K562 (cell line): Measurements from ENCODE around the gene CCDC88C. TPM values are rescaled to one million over a fixed set of nuclear protein-coding genes. Genes with fewer than 3 reads are reported as not detected.

Experiments used
- ATAC-seq: fragments of 200-7000 bp; cut with Tn5 transposase; 3 replicates; pipeline ENCODE4 v1.9.1; 2020; ENCODE audit warnings: moderate library complexity
- BruUV-seq: library from RNA; stranded (reverse); fragments of 400-500 nt; replicated peaks from 2 replicates; lab custom pipeline; 2021; lab: Mats Ljungman, UMichigan
- CTCF ChIA-PET: fragments of 300-600 bp; formaldehyde crosslinking; extraction: SDS; loops from one replicate; lab custom pipeline; 2021; ENCODE audit warnings: low intra/inter-chr PET ratio; lab: Yijun Ruan, JAX
- POLR2A ChIA-PET: fragments of 300-600, 350-650 bp; sonication (Branson Sonifier 250); formaldehyde crosslinking; extraction: SDS; loops from one replicate; lab custom pipeline; 2021; ENCODE audit warnings: antibody characterized with exemption, inconsistent platforms; lab: Yijun Ruan, JAX
- DNase-seq, 4 experiments: peaks; one replicate each; pipeline versions ENCODE4 v3.0.0 to v3.0.0-alpha.2; 2011 to 2018; ENCODE audit warnings: low spot score in 3 of 4, mixed read lengths in 3 of 4; ENCODE audit errors: extremely low read depth in 1 of 4
- FAIRE-seq: peaks from 2 replicates; lab custom pipeline; 2011; peaks lifted over from hg19 to GRCh38; lab: Jason Lieb, UNC
- H2AFZ ChIP-seq: 2 replicates; pipeline ENCODE4 v1.6.0; 2011; ENCODE audit warnings: low read depth, low read length, control low read depth, inconsistent platforms
- H3K27ac ChIP-seq: fragments of 200-600 bp; 3 replicates; pipeline ENCODE4 v1.8.0; 2011; ENCODE audit warnings: low read depth, mild to moderate bottlenecking, control low read depth, inconsistent platforms, low read length, moderate library complexity, mixed read lengths; ENCODE audit errors: extremely low read depth
- H3K27me3 ChIP-seq, 2 experiments: fragments of 300-600 bp in 1 of 2; 2 replicates in 1 of 2; 3 replicates in 1 of 2; pipeline versions ENCODE4 v1.6.0 to v1.8.0; 2011; ENCODE audit warnings: inconsistent platforms in 2 of 2, low read length in 2 of 2, mild to moderate bottlenecking in 1 of 2, mixed read lengths in 1 of 2, moderate library complexity in 1 of 2; ENCODE audit not compliant: control insufficient read depth in 2 of 2, insufficient read depth in 2 of 2
- H3K36me3 ChIP-seq: fragments of 300-600 bp; 3 replicates; pipeline ENCODE4 v1.8.0; 2011; ENCODE audit warnings: mild to moderate bottlenecking, low read length, inconsistent platforms; ENCODE audit not compliant: control insufficient read depth, insufficient read depth
- H3K4me1 ChIP-seq, 2 experiments: fragments of 200-600 bp in 1 of 2; replicated peaks in 1 of 2; 2 replicates in 1 of 2; 3 replicates in 1 of 2; pipeline versions ENCODE4 v1.5.1 to v1.8.0; 2011; ENCODE audit warnings: inconsistent platforms in 2 of 2, low read length in 2 of 2, mild to moderate bottlenecking in 1 of 2, mixed read lengths in 1 of 2, moderate library complexity in 1 of 2; ENCODE audit not compliant: control insufficient read depth in 2 of 2, insufficient read depth in 2 of 2
- H3K4me2 ChIP-seq: 2 replicates; pipeline ENCODE4 v1.6.1; 2011; ENCODE audit warnings: low read length, control low read depth, inconsistent platforms, mixed read lengths; ENCODE audit not compliant: insufficient read depth
- H3K4me3 ChIP-seq: fragments of 200-600 bp; sonication (generic), shearing (Covaris generic); 2 replicates; pipeline ENCODE4 v1.5.1; 2016; ENCODE audit warnings: control low read depth, inconsistent platforms
- H3K79me2 ChIP-seq: fragments of 200-600 bp; 3 replicates; pipeline ENCODE4 v1.8.0; 2011; ENCODE audit warnings: low read length, inconsistent platforms; ENCODE audit not compliant: control insufficient read depth, insufficient read depth
- H3K9ac ChIP-seq, 2 experiments: 2 replicates each; pipeline versions ENCODE4 v1.6.0 to v1.6.1; 2011; ENCODE audit warnings: low read depth in 2 of 2, low read length in 2 of 2, control low read depth in 1 of 2, inconsistent platforms in 1 of 2, mild to moderate bottlenecking in 1 of 2, mixed read lengths in 1 of 2; ENCODE audit not compliant: insufficient read depth in 1 of 2
- H3K9me1 ChIP-seq: one replicate; pipeline ENCODE4 v1.6.0; 2011; ENCODE audit warnings: inconsistent platforms, mild to moderate bottlenecking, low read length, moderate library complexity; ENCODE audit not compliant: control insufficient read depth, insufficient read depth
- H3K9me3 ChIP-seq: replicated peaks from 2 replicates; pipeline ENCODE4 v1.5.1; 2011; ENCODE audit warnings: low read depth, low read length, inconsistent platforms; ENCODE audit not compliant: control insufficient read depth, insufficient read depth
- H4K20me1 ChIP-seq: replicated peaks from 2 replicates; pipeline ENCODE4 v1.6.1; 2011; ENCODE audit warnings: low read length, inconsistent platforms, mixed read lengths; ENCODE audit not compliant: control insufficient read depth, insufficient read depth
- BDP1 ChIP-seq: IDR thresholded peaks from 3 replicates; pipeline ENCODE4 v1.6.1; 2011; ENCODE audit not compliant: insufficient read length, insufficient read depth
- E2F3 ChIP-seq: fragments of 250-450 bp; sonication (Bioruptor Pico); IDR thresholded peaks from 2 replicates; pipeline ENCODE4 v1.4.0; 2020; ENCODE audit warnings: mild to moderate bottlenecking
- GABPA ChIP-seq: fragments of 200-800 bp; sonication (Bioruptor generic); conservative IDR thresholded peaks from 2 replicates; pipeline ENCODE4 v1.6.1; 2016; ENCODE audit warnings: low read depth, missing genetic modification characterization, missing compliant biosample characterization
- HDGF ChIP-seq: fragments of 450-650 bp; IDR thresholded peaks from 2 replicates; pipeline ENCODE4 v1.6.1; 2016
- HMG20A ChIP-seq: fragments of 450-650 bp; formaldehyde crosslinking; conservative IDR thresholded peaks from 2 replicates; pipeline ENCODE4 v1.4.0; 2020; ENCODE audit warnings: mild to moderate bottlenecking, mixed read lengths
- HSF4 ChIP-seq: fragments of 250-450 bp; sonication (Bioruptor Pico); IDR thresholded peaks from 2 replicates; pipeline ENCODE4 v2.1.2; 2022; ENCODE audit warnings: mild to moderate bottlenecking, moderate library complexity, borderline replicate concordance
- MEF2A ChIP-seq: IDR thresholded peaks from 2 replicates; pipeline ENCODE4 v1.6.1; 2011; ENCODE audit warnings: low read depth, mild to moderate bottlenecking, low read length, moderate library complexity; ENCODE audit not compliant: control insufficient read depth
- MYC ChIP-seq, 2 experiments: fragments of 250-450 bp in 1 of 2; sonication (Bioruptor Pico) in 1 of 2; IDR thresholded peaks; 2 replicates each; pipeline versions ENCODE4 v1.5.1 to v1.6.1; 2012 to 2021; ENCODE audit warnings: low read depth in 2 of 2, borderline replicate concordance in 1 of 2, improper control_type of control experiment in 1 of 2, low read length in 1 of 2, mild to moderate bottlenecking in 1 of 2, moderate library complexity in 1 of 2
- NONO ChIP-seq, 2 experiments: fragments of 200-400 bp in 1 of 2; fragments of 450-650 bp in 1 of 2; formaldehyde crosslinking in 1 of 2; IDR thresholded peaks; 2 replicates each; pipeline ENCODE4 v1.6.1; 2017; ENCODE audit warnings: low read depth in 2 of 2, mild to moderate bottlenecking in 2 of 2, moderate library complexity in 2 of 2, low read length in 1 of 2
- RBFOX2 ChIP-seq: fragments of 200-400 bp; formaldehyde crosslinking; IDR thresholded peaks from 2 replicates; pipeline ENCODE4 v1.6.1; 2017; ENCODE audit warnings: low read depth, mild to moderate bottlenecking, low read length, moderate library complexity
- ZNF354B ChIP-seq: fragments of 250-450 bp; sonication (Bioruptor Pico); IDR thresholded peaks from 2 replicates; pipeline ENCODE4 v1.4.0; 2020
- ZNF445 ChIP-seq: fragments of 250-450 bp; sonication (Bioruptor Pico); IDR thresholded peaks from 2 replicates; pipeline ENCODE4 v1.4.0; 2020; ENCODE audit warnings: low read depth, mild to moderate bottlenecking, moderate library complexity
- WGBS: fragments of 100-300 bp; shearing (Covaris generic); methylation state at CpG from one replicate; pipeline ENCODE4 v1.1.6; 2016; ENCODE audit warnings: low coverage, mixed read lengths; ENCODE audit not compliant: insufficient coverage; ENCODE audit errors: missing lambda C conversion rate; 5-methylcytosine and 5-hydroxymethylcytosine counted together
- in situ Hi-C: fragments of 300-500 bp; cut with MboI; formaldehyde crosslinking; loops from 4 replicates; pipeline ENCODE4 v1.15.0; 2018; ENCODE audit warnings: inconsistent platforms, mixed read lengths
- intact Hi-C: fragments of 100-400 bp; cut with micrococcal nuclease; formaldehyde crosslinking; loops from 2 replicates; pipeline ENCODE4 v1.14.2; 2022
- polyA plus RNA-seq, 8 experiments: library from polyadenylated mRNA; depleted of rRNA in 4 of 8; stranded (reverse) in 5 of 8; unstranded in 3 of 8; fragments of >200 nt; fragmentation: Nextera tagmentation in 2 of 8; fragmentation: Illumina TruSeq in 1 of 8; extraction: Ambion mirVana in 2 of 8; extraction: Trizol in 1 of 8; gene quantifications; 2 replicates each; pipeline versions ENCODE4 v1.2.1 to v1.2.3, GENCODE V29; 2011 to 2014; ENCODE audit warnings: inconsistent platforms in 1 of 8, missing spikeins in 1 of 8
- total RNA-seq, 7 experiments: library from RNA; depleted of rRNA in 6 of 7; stranded (reverse); fragments of >200 nt in 6 of 7; fragmentation: Illumina TruSeq in 2 of 7; extraction: Trizol in 2 of 7; gene quantifications; 2 replicates each; pipeline versions ENCODE4 v1.2.1 to v1.2.3, GENCODE V29; 2011 to 2021; ENCODE audit warnings: low replicate concordance in 1 of 7
- TF ChIP-seq, protein P1 (sequence below): fragments of 450-650 bp; formaldehyde crosslinking; IDR thresholded peaks from 2 replicates; pipeline ENCODE4 v1.4.0; 2020; ENCODE audit warnings: mild to moderate bottlenecking, moderate library complexity
- TF ChIP-seq, protein P2 (sequence below): sonication (generic); formaldehyde crosslinking; IDR thresholded peaks from 2 replicates; pipeline ENCODE4 v1.8.1; 2022; ENCODE audit warnings: missing genetic modification reagents
- TF ChIP-seq, protein P3 (sequence below): fragments of 450-650 bp; IDR thresholded peaks from 2 replicates; pipeline ENCODE4 v1.6.1; 2016; ENCODE audit warnings: missing biosample characterization, missing genetic modification characterization

CCDC88C gene
- total and polyA plus RNA-seq, 9 of the 15 experiments (the other 6 are each of a cell fraction or from before 2014, with no cell fraction given): 0.62 to 22.5 (median 10.7) TPM

DNA sequence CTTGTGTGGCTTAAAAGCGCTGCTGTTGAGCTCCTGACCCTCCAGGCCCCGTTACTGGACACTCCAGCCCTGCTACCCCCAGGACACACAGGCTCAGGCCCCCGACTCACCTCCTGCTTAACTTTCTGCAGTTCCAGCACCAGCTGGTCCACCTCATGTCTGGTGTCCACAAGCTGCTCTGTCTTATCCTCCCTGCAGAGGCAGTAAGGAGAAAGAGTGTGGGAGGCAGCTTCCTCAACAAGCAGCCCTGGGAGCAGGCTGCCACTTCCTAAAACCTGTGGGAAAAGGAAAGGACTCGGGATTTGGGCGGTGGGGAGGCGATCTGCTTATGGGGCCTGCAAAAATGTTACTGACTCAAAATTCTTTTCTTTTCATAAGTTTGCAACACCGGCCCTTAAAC, 79.2 kb downstream of the CCDC88C start:
- intact Hi-C loops: no loop called here
- FAIRE-seq: no peak
- no peaks in the 10 kb centered on the region for H3K79me2 ChIP-seq
- WGBS: 96% methylated on average over 4 of the region's 7 CpGs
- H3K9ac ChIP-seq: no peak overlapping the region
- no peak for TF ChIP-seq E2F3
- TF ChIP-seq RBFOX2: no peak
- no peak for TF ChIP-seq ZNF354B (CRISPR knock-in tag)
- no peak for TF ChIP-seq HSF4 (CRISPR knock-in tag)
- TF ChIP-seq ZNF445 (CRISPR knock-in tag): no peak
- no peak for TF ChIP-seq MEF2A
- no peak for TF ChIP-seq NONO (IDR thresholded peaks at IDR 0.05; ENCODE audit: low read depth in 2 of 2, low read length in 1 of 2)
- TF ChIP-seq GABPA (tag): no peak
- TF ChIP-seq, protein P1, sequence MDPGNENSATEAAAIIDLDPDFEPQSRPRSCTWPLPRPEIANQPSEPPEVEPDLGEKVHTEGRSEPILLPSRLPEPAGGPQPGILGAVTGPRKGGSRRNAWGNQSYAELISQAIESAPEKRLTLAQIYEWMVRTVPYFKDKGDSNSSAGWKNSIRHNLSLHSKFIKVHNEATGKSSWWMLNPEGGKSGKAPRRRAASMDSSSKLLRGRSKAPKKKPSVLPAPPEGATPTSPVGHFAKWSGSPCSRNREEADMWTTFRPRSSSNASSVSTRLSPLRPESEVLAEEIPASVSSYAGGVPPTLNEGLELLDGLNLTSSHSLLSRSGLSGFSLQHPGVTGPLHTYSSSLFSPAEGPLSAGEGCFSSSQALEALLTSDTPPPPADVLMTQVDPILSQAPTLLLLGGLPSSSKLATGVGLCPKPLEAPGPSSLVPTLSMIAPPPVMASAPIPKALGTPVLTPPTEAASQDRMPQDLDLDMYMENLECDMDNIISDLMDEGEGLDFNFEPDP (CRISPR knock-in tag): no peak
- no peak for TF ChIP-seq HDGF
- TF ChIP-seq, protein P2, sequence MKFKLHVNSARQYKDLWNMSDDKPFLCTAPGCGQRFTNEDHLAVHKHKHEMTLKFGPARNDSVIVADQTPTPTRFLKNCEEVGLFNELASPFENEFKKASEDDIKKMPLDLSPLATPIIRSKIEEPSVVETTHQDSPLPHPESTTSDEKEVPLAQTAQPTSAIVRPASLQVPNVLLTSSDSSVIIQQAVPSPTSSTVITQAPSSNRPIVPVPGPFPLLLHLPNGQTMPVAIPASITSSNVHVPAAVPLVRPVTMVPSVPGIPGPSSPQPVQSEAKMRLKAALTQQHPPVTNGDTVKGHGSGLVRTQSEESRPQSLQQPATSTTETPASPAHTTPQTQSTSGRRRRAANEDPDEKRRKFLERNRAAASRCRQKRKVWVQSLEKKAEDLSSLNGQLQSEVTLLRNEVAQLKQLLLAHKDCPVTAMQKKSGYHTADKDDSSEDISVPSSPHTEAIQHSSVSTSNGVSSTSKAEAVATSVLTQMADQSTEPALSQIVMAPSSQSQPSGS (CRISPR knock-in tag): no peak
- TF ChIP-seq, protein P3, sequence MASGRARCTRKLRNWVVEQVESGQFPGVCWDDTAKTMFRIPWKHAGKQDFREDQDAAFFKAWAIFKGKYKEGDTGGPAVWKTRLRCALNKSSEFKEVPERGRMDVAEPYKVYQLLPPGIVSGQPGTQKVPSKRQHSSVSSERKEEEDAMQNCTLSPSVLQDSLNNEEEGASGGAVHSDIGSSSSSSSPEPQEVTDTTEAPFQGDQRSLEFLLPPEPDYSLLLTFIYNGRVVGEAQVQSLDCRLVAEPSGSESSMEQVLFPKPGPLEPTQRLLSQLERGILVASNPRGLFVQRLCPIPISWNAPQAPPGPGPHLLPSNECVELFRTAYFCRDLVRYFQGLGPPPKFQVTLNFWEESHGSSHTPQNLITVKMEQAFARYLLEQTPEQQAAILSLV (tag): no peak
- TF ChIP-seq BDP1: no peak
- TF ChIP-seq HMG20A (CRISPR knock-in tag): no peak
- no peak for TF ChIP-seq MYC (IDR thresholded peaks at IDR 0.05; ENCODE audit: low read depth, low read length)
- no peak for TF ChIP-seq MYC (CRISPR knock-in tag; IDR thresholded peaks at IDR 0.05; ENCODE audit: borderline replicate concordance, low read depth)
- TF ChIP-seq, all 486 proteins: peak for 0
- peaks cover 33% of the 10 kb centered on the region; the same call in 1 of the 3 replicates for H3K36me3 ChIP-seq
- BruUV-seq: no TSS peak
- ChIA-PET POLR2A (interaction anchor here (0.6 to 0.9 kb wide), 2 partner anchors 10 to 243 kb away, joined by 3 read pairs; no protein-coding TSS in a partner anchor), CTCF (no interaction called here)
- no peak overlapping the region for H2AFZ ChIP-seq
- H3K9me3 ChIP-seq: no peaks in the 10 kb centered on the region
- H3K27me3 ChIP-seq: no peaks in the 10 kb centered on the region
- ATAC-seq (no peak), DNase-seq (no peak)
- H3K9me1 ChIP-seq: peaks cover 3% of the 10 kb centered on the region
- in situ Hi-C loops: no loop called here
- peaks cover 0 to 4% of the 10 kb centered on the region in 2 experiments; a peak in 2 of 5 replicates for H3K4me1 ChIP-seq
- H3K27ac ChIP-seq: no peak overlapping the region
- no peak overlapping the region for H3K4me2 ChIP-seq
- H4K20me1 ChIP-seq: no peaks in the 10 kb centered on the region
- H3K4me3 ChIP-seq: no peak overlapping the region
